Muscle layer of duodenum (tissue), 2 donors: Measurements from ENCODE around the gene ZMIZ1.
"Not testable (repeated sequence)": the region's sequence is repeated elsewhere in the genome, so short reads cannot be mapped to it uniquely, and the experiment has no call there.

Experiments
- H3K27ac ChIP-seq: one replicate; pipeline ENCODE4 v1.7.0; 2013; ENCODE audit warnings: mild to moderate bottlenecking, low read length
- H3K27me3 ChIP-seq: one replicate; pipeline ENCODE4 v1.7.0; 2013; ENCODE audit warnings: low read depth, mild to moderate bottlenecking, control low read depth, low read length
- H3K36me3 ChIP-seq, 2 donors: one replicate each; pipeline ENCODE4 v1.7.0; 2013; ENCODE audit warnings: low read length in 2 of 2, control low read depth in 1 of 2, mild to moderate bottlenecking in 1 of 2; ENCODE audit not compliant: insufficient read depth in 2 of 2, control insufficient read depth in 1 of 2
- H3K4me1 ChIP-seq, 2 donors: one replicate each; pipeline ENCODE4 v1.7.0; 2013; ENCODE audit warnings: low read length in 2 of 2, mild to moderate bottlenecking in 2 of 2, control low read depth in 1 of 2, moderate library complexity in 1 of 2; ENCODE audit not compliant: insufficient read depth in 2 of 2, control insufficient read depth in 1 of 2
- H3K4me3 ChIP-seq, 2 donors: one replicate each; pipeline ENCODE4 v1.7.0; 2013; ENCODE audit warnings: low read length in 2 of 2, low read depth in 1 of 2, mild to moderate bottlenecking in 1 of 2
- H3K9me3 ChIP-seq, 2 donors: one replicate each; pipeline ENCODE4 v1.7.0; 2013; ENCODE audit warnings: low read length in 2 of 2, control low read depth in 1 of 2, mild to moderate bottlenecking in 1 of 2; ENCODE audit not compliant: control insufficient read depth in 1 of 2
- donor health status: healthy.

Gene ZMIZ1

DNA sequence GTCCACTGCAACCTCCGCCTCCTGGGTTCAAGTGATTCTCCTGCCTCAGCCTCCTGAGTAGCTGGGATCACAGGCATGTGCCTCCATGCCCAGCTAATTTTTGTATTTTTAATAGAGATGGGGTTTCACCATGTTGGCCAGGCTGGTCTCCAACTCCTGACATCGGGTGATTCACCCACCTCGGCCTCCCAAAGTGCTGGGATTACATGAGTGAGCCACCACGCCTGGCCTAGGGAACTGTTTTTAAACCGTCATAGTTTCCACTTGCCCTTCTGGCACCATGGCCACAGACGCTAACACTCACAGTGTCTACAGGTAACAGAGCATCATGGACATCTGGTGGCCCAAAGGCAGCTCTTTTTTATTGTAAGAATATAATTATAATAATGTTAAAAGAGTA, 32.4 kb upstream of the ZMIZ1 start:
- not testable (repeated sequence) for H3K27me3 ChIP-seq, H3K36me3 ChIP-seq, H3K27ac ChIP-seq, H3K9me3 ChIP-seq, H3K4me3 ChIP-seq, H3K4me1 ChIP-seq

DNA sequence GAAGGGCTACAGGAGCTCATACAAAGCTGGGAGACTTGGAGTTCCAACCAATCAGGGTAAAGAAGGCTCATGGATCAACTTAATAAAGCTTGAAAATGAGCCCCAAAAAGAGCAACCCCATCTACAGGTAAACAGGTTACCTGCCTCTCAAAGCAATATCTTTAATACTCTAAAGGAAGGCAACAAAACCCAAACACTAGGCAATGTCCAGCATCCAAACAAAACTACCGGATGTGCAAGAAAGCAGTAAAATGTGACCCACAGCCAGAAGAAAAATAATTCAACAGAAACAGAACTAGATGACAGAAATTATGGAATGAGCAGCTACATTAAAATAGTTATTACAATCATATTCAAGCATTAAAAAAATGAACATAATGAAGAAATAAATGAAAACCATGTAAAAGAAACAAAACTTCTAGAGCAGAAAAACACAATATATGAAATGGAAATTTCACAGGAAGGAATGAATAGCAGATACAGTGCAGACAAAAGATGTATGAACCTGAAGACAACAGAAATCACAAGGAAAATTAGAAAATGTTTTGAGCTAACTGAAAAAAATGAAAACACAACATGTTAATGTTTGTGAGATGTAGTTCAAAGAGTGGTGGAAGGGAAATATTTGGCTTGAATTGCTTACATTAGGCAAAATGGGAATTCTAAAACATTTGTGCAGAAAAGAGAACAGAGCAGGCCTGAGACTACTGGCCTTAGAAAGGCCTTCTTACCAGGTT, 30.5 kb upstream of the ZMIZ1 start:
- Histone ChIP-seq H3K27ac (no peak overlapping the region), H3K4me1 (no peaks in the 10 kb centered on the region), H3K36me3 (no peaks in the 10 kb centered on the region), H3K27me3 (no peaks in the 10 kb centered on the region), H3K4me3 (no peak overlapping the region), H3K9me3 (no peaks in the 10 kb centered on the region)

DNA sequence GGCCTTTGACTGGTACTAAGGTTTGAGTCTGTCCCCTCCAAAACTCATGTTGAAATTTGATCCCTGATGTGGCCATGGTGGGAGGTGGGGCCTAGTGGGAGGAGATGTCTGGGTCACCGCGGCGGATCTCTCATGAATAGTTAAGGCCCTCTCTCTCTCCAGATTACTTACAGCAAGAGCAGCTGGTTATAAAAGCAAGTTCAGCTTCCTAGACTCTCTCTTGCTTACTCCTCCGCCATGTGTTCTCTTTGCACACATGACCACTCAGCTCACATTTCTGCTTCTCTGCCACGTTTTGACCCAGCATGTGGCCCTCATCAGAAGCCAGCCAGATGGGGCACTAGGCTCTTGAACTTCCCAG, 29.9 kb upstream of the ZMIZ1 start:
- H3K4me3 ChIP-seq: no peak overlapping the region
- no peaks in the 10 kb centered on the region for H3K27me3 ChIP-seq
- no peaks in the 10 kb centered on the region for H3K9me3 ChIP-seq
- H3K36me3 ChIP-seq: no peaks in the 10 kb centered on the region
- no peak overlapping the region for H3K27ac ChIP-seq
- H3K4me1 ChIP-seq: no peaks in the 10 kb centered on the region

DNA sequence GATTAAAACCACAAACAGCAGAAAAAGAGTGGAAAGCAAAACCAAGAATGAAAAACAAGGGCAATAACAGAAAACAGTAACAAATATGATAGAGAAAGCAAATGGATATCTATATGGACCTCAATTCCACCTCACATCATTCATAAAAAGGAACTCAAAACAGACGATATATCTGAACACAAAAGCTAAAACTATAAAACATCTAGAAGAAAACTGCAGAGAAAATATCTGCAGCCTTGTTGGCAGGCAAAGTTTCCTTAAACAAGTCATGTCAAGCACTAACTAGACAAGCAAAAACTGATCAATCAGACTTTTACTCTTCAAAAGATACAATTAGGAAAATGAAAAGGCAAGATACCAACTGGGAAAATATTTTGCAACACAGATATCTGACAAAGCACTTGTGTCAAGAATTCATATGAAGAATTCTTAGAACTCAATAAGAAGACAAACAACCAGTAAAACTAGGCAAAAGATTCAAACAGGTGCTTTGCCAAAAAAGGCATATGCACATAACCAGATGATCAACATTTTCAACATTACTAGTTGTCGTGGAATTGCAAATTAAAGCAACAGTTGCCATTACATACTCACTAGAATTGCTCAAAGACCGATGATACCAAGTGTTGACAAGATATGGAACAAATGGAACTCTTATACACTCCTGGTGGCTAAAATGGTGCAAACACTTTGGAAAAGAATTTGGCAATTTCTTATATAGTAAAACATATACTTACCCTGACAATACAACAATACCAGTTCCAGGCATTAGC, 25.9 kb upstream of the ZMIZ1 start:
- H3K4me1 ChIP-seq: no peaks in the 10 kb centered on the region
- H3K4me3 ChIP-seq: no peak overlapping the region
- no peaks in the 10 kb centered on the region for H3K27me3 ChIP-seq
- H3K36me3 ChIP-seq: no peaks in the 10 kb centered on the region
- H3K9me3 ChIP-seq: no peaks in the 10 kb centered on the region
- no peak overlapping the region for H3K27ac ChIP-seq

DNA sequence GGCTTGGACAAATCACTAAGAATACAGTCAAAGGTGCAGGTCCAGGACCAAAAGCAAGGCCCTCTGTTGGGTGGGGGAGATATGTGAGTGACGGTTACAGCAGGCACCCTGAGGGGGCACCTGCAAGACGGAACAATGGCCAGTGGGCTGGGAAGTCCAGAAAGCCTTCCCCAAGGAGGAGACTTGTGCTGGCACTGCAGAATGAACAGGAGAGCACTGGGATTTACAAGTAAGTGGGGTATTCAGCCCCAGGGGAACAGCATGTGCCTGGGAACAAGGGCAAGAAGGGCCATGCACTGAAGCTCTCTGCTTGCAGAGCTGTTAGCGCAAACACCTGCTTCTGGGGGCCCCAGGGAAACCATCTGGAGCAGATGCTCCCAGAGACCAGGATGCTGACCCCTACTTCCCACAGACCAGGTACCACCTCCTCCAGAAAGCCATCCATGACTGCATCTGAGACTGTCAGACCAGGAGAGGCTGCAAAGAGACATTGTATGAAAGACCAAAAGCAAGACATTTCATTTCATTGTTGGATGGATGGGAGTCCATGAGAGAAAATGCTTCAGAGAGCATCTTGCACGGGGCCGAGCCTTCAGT, 24.6 kb upstream of the ZMIZ1 start:
- Histone ChIP-seq H3K36me3 (no peaks in the 10 kb centered on the region), H3K4me1 (peaks cover 0 to 4% of the 10 kb centered on the region in 2 donors), H3K27me3 (no peaks in the 10 kb centered on the region), H3K9me3 (no peaks in the 10 kb centered on the region), H3K4me3 (no peak overlapping the region), H3K27ac (no peak overlapping the region)

DNA sequence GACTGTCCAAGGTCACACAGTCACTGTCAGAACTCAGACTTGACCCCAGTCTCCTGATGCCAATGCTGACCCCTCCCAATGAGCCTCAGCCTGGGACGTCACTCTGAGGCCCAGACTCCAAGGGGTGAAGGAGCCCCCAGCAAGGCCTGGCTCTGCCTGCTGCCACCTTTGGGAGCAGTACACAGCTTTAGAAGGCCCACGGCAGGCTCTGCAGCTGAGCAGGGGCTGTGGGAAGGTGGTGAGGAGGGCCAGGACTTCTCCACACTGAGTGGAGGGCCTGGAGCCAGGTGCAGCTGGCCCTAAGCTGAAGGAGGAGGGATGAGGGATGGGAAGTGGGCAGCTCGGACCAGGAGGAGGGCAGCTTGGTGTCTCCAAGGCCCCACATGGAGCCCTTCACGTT, 23.9 kb upstream of the ZMIZ1 start:
- Histone ChIP-seq H3K36me3 (no peaks in the 10 kb centered on the region), H3K4me3 (no peak overlapping the region), H3K4me1 (peaks cover 0 to 4% of the 10 kb centered on the region in 2 donors), H3K9me3 (no peaks in the 10 kb centered on the region), H3K27me3 (no peaks in the 10 kb centered on the region), H3K27ac (no peak overlapping the region)

DNA sequence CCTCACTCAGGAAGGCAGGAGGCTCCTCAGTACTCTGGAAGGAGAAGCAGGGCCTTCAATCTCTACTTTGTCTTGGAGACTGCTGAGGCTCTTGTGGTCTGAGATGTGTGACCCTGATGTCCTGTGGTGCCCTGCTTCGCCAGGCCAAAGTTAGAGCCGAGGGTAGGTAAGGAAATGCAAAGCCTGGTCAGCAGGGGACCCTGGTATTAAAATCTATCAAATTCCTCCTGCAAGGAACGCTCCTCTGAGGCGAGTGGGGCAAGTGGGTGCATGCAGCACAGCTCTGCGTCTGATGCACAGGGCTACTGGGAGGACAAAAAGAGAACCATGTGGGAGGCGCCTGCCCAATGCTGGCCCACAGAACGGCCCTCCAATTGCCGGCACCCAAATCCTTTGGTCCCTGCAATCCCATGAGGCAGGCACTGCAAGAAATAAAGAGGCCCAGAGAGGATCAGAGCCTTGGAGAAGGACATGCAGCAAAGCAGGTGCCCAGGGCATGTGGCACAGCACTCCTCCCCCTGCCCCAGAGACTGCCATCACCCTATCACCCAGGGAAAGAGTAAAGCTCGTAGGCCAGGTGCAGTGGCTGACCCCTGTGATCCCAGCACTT, 23.1 kb upstream of the ZMIZ1 start:
- Histone ChIP-seq H3K27ac (no peak overlapping the region), H3K4me1 (peaks cover 0 to 4% of the 10 kb centered on the region in 2 donors), H3K4me3 (no peak overlapping the region), H3K9me3 (no peaks in the 10 kb centered on the region), H3K36me3 (no peaks in the 10 kb centered on the region), H3K27me3 (no peaks in the 10 kb centered on the region)

DNA sequence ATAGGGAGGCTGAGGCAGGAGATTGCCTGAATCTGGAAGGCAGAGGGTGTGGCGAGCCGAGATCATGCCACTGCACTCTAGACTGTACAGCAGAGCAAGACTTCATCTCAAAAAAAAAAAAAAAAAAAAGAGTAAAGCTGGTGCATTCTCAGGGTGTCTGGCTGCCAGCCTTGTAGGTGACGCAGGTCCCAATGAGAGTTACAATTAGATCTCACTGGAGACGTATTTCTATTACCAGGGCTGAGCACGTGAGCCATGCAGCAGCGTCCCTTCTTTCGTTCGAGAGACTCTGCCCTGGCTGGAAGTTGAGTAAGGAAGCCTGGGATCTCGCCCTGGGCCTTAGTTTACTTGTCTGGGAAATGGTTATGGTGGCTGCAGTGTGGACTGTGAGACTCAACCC, 22.4 kb upstream of the ZMIZ1 start:
- Histone ChIP-seq H3K27ac (no peak overlapping the region), H3K36me3 (no peaks in the 10 kb centered on the region), H3K27me3 (no peaks in the 10 kb centered on the region), H3K9me3 (no peaks in the 10 kb centered on the region), H3K4me3 (no peak overlapping the region), H3K4me1 (peaks cover 0 to 4% of the 10 kb centered on the region in 2 donors)

DNA sequence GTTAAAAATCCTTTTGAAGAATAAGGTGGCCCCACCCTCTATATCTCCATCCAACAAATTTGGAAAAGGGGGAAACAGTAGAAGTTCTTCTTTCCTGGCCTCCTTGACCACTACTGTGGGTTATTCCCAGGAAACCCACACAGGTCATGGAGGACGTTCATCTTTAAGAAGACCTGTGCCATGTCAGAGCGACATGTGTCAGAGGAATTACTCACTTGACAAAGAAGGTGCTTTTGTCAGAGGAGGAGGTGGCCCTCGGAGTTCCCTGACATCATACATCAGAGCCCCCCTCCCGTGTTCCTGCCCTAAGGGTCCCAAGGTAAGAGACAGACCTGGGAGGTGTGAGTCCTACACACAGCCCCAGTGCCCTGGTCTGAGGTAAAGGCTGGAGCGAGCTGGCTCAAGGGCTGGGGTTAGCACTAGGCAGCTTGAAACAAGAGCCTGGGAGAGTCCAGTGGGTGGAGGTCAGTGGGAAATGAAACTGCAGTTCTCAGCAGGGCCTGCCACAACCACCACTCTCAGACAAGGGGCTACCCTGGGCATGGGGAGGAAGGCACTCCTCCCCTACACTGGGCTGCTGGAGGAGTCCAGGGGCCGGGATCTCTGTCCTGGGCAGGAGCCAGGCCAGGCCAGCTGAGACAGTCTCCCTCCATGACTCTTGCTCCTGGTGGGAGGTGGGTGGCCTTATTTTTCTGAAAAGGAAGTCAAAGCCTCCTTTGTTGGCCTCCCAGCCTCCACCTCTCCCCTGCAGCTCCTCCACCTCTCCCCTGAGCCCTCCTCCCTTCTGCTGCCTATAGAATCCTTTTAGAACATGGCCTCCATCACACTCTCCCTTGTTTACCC, 21.8 kb upstream of the ZMIZ1 start:
- Histone ChIP-seq H3K4me3 (no peak overlapping the region), H3K36me3 (no peaks in the 10 kb centered on the region), H3K4me1 (peaks cover 0 to 4% of the 10 kb centered on the region in 2 donors), H3K27me3 (no peaks in the 10 kb centered on the region), H3K9me3 (no peaks in the 10 kb centered on the region), H3K27ac (no peak overlapping the region)

DNA sequence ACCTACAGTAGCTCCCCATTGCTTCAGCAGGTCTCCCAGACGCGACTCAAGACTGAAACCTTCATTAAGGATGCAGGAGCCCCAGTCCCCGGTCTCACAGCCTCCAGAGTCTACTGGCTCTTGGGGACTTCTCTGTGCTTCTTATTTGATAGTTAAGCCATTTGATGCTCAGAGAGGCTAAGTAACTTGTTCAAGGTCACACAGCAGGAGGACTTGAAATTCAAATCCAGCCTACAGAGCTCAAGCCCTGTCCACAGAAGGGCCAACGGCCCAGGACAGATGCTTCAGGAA, 21.2 kb upstream of the ZMIZ1 start:
- no peak overlapping the region for H3K27ac ChIP-seq

More for the DNA sequence above, 21.2 kb upstream of the ZMIZ1 start:
- no peaks in the 10 kb centered on the region for H3K27me3 ChIP-seq
- no peaks in the 10 kb centered on the region for H3K36me3 ChIP-seq
- H3K9me3 ChIP-seq: no peaks in the 10 kb centered on the region
- no peak overlapping the region for H3K4me3 ChIP-seq
- peaks cover 0 to 4% of the 10 kb centered on the region in 2 donors for H3K4me1 ChIP-seq
